ENCODE data around the gene KRTAP5-3. TPM values are rescaled to one million over a fixed set of nuclear protein-coding genes. Genes with fewer than 3 reads are reported as not detected.

KRTAP5-3 gene
- total and polyA plus RNA-seq, 4 donors = not detected

DNA sequence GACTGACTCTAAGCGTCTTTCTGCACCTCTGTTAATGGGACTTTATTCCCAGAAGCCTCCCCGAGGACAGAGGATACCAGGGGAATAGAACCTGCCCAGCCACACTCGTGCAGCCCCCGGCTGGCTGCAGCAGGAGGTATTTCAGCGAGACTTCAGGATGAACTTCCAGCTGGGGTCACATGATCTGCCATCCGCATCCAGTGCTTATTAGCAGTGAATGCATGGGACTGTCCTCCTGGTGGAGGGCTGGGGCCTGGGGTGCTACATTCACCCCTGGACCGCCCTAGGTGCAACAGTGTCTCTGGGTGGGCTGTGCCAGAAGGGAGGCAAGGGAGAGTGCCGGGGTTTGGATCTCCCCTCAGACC, 37.8 kb downstream of the KRTAP5-3 start:
- H3K9me3 ChIP-seq (ENCODE audit: control insufficient read depth in 4 of 4, insufficient read depth in 3 of 4, low read length in 3 of 4) = no peaks in the 10 kb centered on the region
- no peak for ATAC-seq (ENCODE audit: insufficient read depth, low FRiP score)
- peaks cover 0 to 5% (median 0%) of the 10 kb centered on the region in 5 donors for H3K4me1 ChIP-seq (ENCODE audit: control insufficient read depth in 5 of 5, insufficient read depth in 5 of 5, low read length in 5 of 5)
- peaks cover 0 to 3% (median 0%) of the 10 kb centered on the region in 4 donors for H3K36me3 ChIP-seq (ENCODE audit: control insufficient read depth in 4 of 4, insufficient read depth in 4 of 4, low read length in 4 of 4)
- peaks cover 0 to 36% (median 20%) of the 10 kb centered on the region in 3 donors for H3K27me3 ChIP-seq (ENCODE audit: control insufficient read depth in 3 of 3, insufficient read depth in 3 of 3, low read length in 2 of 3)
- no peak overlapping the region for H3K4me3 ChIP-seq
- DNase-seq = no peak
- 82 to 84% methylated on average over 8 of the region's 8 CpGs for WGBS, 2 donors
- no peak overlapping the region for H3K9ac ChIP-seq (ENCODE audit: insufficient read depth in 1 of 2, low read length in 2 of 2)
- TF ChIP-seq, protein P1, sequence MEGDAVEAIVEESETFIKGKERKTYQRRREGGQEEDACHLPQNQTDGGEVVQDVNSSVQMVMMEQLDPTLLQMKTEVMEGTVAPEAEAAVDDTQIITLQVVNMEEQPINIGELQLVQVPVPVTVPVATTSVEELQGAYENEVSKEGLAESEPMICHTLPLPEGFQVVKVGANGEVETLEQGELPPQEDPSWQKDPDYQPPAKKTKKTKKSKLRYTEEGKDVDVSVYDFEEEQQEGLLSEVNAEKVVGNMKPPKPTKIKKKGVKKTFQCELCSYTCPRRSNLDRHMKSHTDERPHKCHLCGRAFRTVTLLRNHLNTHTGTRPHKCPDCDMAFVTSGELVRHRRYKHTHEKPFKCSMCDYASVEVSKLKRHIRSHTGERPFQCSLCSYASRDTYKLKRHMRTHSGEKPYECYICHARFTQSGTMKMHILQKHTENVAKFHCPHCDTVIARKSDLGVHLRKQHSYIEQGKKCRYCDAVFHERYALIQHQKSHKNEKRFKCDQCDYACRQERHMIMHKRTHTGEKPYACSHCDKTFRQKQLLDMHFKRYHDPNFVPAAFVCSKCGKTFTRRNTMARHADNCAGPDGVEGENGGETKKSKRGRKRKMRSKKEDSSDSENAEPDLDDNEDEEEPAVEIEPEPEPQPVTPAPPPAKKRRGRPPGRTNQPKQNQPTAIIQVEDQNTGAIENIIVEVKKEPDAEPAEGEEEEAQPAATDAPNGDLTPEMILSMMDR (IDR thresholded peaks at IDR 0.05; ENCODE audit: control extremely low read depth, extremely low read depth) = no peak
- no peak overlapping the region for H3K27ac ChIP-seq (ENCODE audit: low read depth in 1 of 2, low read length in 1 of 2)

DNA sequence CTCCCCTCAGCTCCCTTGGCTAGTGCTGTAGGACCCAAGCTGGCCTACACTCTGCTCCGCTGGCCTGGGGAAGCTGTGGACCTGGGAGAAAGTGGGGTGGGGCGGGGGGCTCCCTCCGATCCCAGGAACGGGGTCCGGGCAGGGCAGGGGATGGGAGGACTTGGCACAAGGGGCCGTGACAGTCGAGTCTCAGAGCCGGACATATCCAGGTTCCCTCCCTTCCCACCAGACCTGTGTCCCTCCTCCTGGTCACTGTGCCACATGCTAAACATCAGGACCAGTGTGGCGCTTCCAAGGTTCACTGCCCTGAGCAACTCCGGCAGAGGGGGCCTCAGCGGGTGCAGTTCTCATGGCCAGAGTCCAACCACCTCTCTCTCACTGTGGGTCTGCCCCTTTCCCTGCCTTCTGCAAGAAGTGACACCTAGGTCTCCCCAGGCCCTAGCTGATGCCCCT, 38.2 kb downstream of the KRTAP5-3 start:
- WGBS, 2 donors = 82% methylated on average over 11 of the region's 11 CpGs
- peaks cover 0 to 7% (median 0%) of the 10 kb centered on the region in 4 donors for H3K36me3 ChIP-seq (ENCODE audit: control insufficient read depth in 4 of 4, insufficient read depth in 4 of 4, low read length in 4 of 4)

DNA sequence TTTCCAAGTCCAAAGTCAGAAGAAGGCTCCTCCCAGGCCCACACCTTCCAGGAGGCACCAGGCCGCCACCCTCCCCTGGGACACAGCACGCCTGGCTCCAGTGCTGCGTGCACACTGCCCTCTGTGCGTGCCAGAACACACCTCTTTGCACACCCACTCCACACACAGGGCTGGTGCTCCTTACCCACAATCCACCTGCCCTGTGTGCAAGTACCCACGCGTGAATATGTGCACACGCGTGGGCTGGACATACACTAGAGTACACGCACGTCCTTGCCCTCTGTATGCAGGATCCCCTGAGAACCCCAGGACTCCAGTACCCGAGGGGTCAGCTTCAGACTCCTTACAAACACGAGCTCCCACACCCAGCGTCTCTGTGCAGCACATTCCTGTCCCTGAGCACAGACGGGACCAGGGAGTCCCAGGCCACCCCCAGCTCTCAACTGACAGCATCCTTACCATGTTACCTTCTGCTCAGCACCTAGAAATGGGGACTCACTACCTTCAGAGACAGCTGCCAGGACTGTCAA, 38.9 kb downstream of the KRTAP5-3 start:
- Histone ChIP-seq H3K4me3 (no peak overlapping the region), H3K27me3 (ENCODE audit: control insufficient read depth in 3 of 3, insufficient read depth in 3 of 3, low read length in 2 of 3) (peaks cover 0 to 33% (median 17%) of the 10 kb centered on the region in 3 donors), H3K9me3 (ENCODE audit: control insufficient read depth in 4 of 4, insufficient read depth in 3 of 4, low read length in 3 of 4) (no peaks in the 10 kb centered on the region), H3K27ac (ENCODE audit: low read depth in 1 of 2, low read length in 1 of 2) (no peak overlapping the region), H3K9ac (ENCODE audit: insufficient read depth in 1 of 2, low read length in 2 of 2) (no peak overlapping the region), H3K4me1 (ENCODE audit: control insufficient read depth in 5 of 5, insufficient read depth in 5 of 5, low read length in 5 of 5) (peaks cover 0 to 9% (median 0%) of the 10 kb centered on the region in 5 donors), H3K36me3 (ENCODE audit: control insufficient read depth in 4 of 4, insufficient read depth in 4 of 4, low read length in 4 of 4) (peaks cover 0 to 8% (median 0%) of the 10 kb centered on the region in 4 donors)
- ATAC-seq (ENCODE audit: insufficient read depth, low FRiP score) = no peak
- TF ChIP-seq, protein P1 (IDR thresholded peaks at IDR 0.05; ENCODE audit: control extremely low read depth, extremely low read depth) = no peak
- DNase-seq = no peak
- 79 to 86% methylated on average over 14 of the region's 14 CpGs for WGBS, 2 donors

More for the DNA sequence above, 38.2 kb downstream of the KRTAP5-3 start:
- Histone ChIP-seq H3K27ac (ENCODE audit: low read depth in 1 of 2, low read length in 1 of 2) (no peak overlapping the region), H3K4me3 (no peak overlapping the region), H3K9ac (ENCODE audit: insufficient read depth in 1 of 2, low read length in 2 of 2) (no peak overlapping the region), H3K27me3 (ENCODE audit: control insufficient read depth in 3 of 3, insufficient read depth in 3 of 3, low read length in 2 of 3) (peaks cover 0 to 35% (median 20%) of the 10 kb centered on the region in 3 donors), H3K9me3 (ENCODE audit: control insufficient read depth in 4 of 4, insufficient read depth in 3 of 4, low read length in 3 of 4) (no peaks in the 10 kb centered on the region), H3K4me1 (ENCODE audit: control insufficient read depth in 5 of 5, insufficient read depth in 5 of 5, low read length in 5 of 5) (peaks cover 0 to 5% (median 0%) of the 10 kb centered on the region in 5 donors)
- ATAC-seq (ENCODE audit: insufficient read depth, low FRiP score) = no peak
- TF ChIP-seq, protein P1 (IDR thresholded peaks at IDR 0.05; ENCODE audit: control extremely low read depth, extremely low read depth) = no peak
- no peak for DNase-seq
